ENCODE data around the gene TK2.
"Not testable (repeated sequence)": the region's sequence is repeated elsewhere in the genome, so short reads cannot be mapped to it uniquely, and the experiment has no call there.

Gene TK2

DNA sequence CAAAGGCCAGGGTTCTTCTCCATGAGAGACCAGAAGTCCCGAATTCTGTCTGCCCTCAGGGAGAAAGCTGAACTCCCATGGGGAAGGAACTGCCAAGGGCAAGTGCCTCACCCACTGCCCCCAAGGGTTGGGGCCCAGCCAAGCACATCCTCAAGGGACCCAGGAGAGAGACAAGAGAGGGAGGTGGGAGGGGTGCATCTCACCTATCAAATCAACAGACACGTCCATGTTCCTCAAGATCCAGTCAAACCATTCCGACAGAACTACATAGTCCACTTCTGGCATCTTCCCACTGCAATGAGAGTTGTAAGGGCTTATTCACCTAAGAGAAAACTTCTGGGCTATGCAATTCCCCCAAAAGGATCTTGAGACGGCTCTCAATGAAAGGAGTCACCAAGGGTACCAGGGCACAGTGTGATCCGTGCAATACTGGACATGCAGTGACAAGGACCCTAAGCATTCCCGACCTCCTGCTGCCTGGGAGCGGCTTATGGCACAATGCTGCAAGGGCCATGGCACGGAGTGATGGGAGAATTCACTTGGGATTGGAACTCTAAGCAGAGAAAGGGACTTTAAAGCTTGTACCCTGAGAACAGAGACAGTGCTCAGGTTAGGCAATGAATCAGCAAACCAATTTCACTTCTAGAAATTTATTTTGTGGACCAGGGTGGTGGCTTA, 32.2 kb downstream of the TK2 start:
- DNase-seq = no peak

DNA sequence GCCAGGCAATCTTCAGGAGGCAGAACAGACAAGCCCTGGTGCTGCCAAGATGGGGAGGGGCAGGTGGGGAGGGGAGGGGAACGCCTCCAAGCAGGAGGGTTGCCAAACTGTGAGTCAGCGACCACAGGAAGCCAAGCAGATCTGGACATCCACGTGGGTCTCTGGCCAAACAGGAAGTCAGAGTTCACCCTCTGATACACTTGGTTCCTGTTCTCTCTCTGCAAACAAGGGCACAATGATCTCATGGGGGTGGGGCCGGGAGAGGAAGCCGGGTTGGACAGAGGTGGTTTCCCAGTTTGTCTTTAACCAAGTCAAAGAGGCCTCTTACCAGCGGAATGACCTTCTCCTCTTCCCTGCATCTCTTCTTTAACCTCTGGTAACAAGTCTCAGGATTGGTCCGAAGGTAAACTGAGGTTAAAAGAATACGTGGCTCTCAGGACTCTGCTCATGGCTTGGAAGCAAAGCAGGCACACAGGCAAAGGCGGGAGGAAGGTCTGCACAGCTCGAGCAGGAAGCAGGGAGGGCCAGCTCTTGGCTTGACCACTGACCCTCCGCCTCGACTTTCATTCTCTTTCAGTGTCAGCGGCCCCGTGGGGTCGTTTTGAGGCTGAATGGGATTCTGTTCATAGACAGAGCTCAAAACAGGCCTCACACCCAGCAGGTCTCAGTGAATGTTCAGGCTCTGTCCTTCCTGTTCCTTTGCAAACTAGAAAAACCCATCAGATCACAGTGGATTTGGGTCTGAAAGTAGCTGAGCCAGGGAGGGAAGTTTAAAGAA, 32.9 kb downstream of the TK2 start:
- DNase-seq = peak in 2 of 4 experiments; percentile 46 to 47

DNA sequence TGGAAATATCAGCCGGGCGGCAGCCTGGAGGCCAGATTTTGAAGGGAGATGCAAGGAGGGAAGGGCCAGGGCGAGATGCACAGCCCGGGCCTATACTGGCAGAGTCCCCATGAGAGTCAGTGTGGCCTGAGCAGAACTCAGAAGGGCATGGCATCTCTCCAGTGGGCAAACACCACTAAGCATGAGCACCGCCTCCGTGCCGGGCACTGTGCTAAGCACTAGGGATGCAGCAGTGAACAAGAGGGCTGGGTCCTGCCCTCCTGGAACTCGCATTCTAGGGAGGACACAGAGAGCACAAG, 33.5 kb downstream of the TK2 start:
- DNase-seq = no peak

DNA sequence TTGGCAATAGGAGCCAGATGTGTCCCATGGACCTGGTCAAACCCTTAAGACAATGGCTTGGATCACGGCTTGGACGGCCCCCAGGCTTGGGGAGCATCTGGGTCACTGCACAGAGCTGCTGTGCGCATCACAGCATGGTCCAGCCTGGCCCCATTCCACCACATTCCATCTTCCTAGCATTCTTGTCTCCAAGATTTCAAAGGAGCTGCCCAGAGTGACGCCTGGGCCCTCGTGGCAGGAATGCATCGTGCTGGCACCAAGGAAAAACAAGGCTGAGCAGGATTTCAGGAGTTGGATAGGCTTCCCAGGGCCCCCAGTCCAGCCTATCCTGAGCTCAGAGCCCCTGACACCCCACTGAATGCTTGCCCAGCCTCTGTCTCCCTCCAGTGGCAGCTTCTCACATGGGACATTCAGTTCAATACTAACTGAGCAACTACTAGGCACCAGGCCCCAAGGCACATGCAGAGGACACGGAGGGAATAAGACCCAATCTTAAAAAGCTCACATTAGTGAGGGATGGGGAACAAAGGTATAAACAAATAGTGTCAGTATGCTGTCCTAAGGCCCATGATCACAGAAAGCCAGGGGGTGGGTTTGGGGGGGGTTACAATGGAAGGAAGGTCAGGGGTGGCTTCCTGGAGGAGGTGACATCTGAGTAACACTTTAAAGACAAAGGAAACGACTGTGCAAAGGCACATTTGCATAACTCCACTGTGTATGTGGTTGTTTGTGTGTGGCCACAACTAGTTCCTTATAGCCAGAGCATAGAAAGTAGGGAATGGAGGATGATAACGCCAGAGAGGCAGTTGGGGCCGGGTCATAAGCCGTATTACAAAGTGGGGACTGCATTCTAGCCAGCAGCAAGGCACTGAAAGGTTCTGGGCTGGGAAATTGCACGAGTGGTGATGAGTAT, 34.1 kb downstream of the TK2 start:
- no peak for DNase-seq

DNA sequence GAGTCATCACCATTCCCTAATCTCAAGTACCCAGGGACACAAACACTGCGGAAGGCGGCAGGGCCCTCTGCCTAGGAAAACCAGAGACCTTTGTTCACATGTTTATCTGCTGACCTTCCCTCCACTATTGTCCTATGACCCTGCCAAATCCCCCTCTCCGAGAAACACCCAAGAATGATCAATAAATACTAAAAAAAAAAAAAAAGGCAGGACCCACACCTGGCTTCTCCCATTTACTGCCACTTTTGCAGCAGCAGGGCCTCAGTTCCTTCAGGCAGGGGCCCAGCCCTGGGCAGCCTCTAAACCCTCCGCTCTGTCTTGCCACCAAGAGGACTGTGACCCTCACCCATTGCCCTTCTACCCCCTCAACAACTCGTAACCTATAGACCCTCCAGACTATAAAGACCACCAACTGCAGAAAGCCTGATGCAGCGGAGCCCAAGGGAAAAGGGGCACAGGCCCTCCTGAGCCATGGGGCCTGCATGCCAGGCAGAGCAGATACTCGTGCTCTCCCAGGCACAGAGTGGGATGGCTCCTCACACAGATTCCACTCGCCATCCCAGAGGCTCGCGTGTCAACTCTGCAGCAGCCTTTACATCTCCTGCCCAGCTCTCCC, 34.8 kb downstream of the TK2 start:
- DNase-seq = not testable (repeated sequence)

DNA sequence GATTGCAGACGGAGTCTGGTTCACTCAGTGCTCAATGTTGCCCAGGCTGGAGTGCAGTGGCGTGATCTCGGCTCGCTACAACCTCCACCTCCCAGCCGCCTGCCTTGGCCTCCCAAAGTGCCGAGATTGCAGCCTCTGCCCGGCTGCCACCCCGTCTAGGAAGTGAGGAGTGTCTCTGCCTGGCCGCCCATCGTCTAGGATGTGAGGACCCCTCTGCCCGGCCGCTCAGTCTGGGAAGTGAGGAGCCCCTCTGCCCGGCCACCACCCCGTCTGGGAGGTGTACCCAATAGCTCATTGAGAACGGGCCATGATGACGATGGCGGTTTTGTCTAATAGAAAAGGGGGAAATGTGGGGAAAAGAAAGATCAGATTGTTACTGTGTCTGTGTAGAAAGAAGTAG, 35.5 kb downstream of the TK2 start:
- not testable (repeated sequence) for DNase-seq

DNA sequence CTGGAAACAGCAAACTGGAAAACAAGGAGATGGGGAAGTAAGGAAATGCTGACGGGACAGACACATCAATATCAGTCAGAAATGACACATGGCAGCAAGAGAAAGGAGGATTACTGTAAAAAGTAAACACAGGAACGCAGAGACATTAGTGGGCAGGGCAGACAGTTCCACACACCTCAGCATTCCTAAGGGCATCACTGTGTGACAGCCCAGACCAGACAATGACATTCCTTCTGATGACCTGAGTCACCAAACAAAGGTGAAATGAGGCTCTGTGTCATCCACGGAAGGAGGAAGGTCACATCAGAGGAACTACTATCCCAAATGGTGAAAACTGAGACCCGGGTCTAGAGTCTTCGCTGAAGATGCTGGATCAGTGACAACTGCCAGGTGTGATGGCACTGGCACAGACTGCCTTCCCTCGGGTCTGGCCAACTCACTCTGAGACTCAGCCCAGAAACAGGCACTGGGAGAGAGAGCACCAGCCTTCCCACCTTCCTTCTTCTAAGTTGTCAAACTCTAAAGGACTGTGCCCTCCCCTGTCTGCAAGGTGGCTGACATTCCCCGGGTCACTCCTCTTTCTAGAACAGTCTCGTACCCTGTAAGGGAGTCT, 36.7 kb downstream of the TK2 start:
- DNase-seq = no peak

DNA sequence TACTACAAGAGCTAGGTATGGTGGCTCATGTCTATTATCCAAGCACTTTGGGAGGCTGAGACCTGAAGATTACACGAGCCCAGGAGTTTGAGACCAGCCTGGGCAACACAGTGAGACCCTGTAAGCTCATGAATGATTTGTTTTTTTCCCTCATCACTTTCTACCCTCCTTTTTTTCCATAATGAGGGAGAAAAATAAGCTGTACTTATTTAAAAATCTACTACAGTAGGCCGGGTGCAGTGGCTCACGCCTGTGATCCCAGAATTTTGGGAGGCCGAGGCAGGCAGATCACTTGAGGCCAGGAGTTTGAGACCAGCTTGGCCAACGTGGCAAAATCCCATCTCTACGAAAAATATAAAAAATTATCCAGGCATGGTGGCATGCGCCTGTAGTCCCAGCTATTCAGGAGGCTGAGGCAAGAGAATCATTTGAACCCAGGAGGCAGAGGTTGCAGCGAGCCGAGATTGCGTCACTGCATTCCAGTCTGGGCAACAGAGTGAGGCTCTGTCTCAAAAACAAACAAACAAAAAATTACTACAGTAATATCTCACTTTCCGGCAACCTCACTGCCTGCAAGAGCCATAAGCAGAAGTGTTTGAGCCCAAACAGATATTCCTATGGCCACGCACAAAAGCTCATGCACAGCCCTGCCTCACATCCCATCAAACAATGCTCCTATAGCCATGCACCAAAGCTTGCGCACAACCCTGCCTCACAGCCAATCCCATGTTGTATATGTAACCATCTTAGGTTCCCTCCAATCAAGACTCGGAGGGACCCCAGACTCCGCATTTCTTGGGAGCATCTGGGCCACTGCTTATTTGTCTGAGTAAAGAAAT, 37.4 kb downstream of the TK2 start:
- DNase-seq = no peak

DNA sequence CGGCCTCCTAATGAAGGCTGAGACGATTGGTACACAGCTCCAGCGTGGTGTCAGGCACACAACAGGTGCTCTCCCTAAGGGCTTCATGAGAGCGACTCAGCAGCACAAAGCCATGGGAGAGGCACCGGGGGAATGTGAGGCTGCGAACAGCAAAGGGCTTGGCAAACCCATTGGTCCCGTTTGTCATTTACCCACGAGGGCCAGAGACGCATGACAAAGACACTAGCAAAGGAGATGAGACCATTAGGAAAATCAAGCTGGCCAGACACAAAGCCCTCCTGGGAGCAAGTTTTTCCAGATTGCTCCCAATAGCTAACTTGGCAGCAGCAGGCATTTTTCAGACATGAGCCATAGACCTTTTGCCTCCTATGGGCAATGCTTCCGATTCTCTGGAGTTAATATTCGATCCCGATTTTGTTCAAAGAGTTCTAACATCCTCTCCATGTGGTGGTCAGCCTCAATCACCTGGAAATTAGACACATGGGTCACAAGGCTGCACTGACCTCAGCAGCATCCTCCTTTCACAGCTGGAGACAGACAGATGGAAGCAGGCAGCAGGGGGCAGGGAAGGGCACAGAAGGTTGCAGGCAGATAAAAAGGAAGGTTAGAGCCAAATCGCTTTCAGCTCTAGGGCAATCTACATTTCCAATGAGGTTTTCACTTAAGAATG, 38.2 kb downstream of the TK2 start:
- DNase-seq = no peak

DNA sequence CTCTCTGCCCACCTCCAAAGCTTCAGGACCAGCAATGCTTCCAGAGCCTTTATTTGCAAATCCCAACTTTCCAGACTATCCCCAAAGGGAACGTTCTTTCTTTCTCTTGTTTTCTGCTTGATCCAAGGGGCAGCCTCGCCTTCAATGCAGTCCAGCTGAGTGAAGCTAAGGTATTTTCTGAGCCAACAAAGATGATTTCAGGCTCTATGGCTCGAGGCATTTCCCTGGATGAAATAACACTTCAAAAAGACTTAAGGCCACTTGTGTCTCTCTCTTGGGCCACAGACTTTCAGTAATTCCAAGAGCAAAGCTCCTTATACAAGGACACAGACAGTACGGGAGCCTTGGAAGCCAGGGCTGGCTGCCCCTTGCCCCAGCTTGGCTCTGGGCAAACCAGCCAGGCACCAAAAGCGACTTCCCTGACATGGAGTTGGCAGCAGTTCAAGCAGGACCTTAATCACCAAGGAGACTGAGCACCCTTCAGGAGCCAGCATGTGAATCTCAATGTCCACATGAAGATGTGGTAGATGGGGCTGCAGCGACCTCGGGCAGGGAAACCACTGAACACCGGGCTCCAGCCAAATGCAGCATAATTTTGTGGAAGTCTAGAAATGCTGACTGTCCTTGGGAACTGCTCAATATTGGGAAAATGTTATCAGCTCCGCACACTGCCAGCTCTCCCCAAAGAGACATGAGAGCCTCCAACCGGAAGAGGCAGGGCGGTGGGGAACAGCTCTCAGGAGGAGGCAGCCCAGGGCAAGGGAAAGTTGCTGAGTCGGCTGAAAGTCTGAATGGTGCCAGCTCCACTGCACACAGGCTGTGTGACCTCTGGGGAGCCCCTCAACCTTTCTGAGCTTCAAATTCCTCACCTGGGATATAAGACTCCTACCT, 39.0 kb downstream of the TK2 start:
- no peak for DNase-seq

DNA sequence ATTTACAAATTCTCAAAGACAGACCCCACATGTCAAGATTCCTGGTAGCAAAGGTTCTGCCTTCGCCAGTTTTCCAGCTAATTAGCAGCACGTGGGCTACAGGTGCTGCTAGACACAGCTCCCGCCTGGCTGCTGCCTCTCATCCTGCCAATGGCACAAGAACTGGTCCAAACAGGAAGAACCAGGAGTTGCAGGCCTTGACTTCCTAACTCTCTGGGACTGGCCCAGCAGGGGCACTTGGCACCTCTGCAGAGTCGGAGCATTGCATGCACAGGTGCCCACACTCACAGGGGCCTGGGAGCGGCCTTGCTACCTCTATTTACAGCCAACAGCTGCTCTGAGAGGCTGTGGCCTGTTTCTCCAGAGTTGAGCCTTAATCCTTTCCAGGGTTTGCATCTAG, 39.6 kb downstream of the TK2 start:
- no peak for DNase-seq

DNA sequence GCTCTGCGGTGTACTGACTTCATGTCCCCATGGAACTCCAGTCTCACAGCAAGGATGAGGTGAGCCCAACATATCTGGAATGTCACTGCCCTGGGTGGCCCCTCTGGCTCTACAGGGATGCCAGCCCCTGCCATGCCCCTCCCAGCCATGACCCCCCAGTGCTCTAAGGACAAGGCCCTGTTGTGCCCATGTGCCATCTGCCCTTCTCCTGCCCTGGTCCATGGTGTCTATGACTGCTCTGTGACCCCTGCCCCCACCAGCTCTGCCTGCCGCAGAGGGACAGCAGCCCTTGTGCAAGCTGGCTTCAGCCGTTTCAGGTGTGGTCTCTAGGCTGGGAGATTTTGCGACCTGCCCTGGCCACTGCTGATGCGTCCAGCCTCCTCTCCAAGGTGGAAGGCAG, 40.3 kb downstream of the TK2 start:
- no peak for DNase-seq

DNA sequence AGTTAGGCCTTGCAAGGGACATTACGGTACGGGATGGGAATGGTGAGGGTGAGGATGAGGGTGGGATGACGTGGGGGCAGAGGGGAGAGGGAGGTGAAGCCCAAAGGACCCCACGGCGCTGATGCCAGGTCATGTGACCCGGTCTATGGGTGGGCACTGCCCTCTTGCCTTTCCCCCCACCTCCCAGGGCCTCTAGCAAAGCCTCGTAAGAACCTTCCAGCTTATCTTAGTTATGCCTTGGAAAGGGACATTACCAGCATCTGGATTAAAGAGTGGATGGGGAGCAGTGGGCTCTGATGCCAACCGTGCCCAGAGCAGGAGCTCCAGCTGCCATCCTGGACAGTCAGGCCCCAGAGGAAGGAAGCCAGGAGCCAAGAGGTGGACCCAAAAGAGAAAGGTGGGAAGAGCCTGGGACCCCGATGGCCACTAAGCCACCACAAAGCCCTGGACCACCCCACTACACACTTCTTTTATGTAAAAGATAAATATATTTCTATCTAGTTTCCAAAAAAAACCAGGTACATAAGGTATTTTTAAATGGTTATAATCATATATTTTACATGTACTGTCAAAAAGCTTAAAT, 40.9 kb downstream of the TK2 start:
- no peak for DNase-seq

DNA sequence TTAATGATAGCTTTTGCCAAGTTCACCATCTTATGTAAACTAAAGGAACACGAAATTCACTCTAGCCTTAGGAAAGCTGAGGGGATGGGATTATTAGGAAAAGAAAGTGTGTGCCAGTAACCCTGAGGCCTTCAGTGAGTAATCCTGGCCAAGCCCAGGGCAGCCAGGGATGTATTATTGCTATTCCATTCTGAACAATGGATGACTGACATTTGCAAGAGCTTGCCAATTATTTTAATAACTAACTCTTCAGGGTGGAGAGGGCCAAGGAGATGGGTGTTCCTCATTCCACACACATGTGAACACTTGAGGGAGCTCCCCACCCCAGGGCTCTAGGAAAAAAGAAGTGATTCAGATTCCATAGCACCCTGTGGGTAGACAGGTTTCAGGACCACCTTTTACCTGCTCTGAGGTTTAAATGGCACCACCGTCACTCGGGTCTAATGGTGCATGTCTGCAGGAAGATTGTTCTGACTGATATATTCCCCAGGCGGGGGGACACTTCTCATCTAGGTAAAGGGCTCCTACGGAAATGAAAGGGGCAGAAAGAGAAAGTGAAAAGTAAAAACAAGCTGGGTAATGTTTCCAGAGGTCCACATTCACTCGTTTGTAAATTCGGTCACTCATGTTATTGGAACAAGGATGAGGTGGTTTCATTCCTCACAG, 41.5 kb downstream of the TK2 start:
- no peak for DNase-seq

DNA sequence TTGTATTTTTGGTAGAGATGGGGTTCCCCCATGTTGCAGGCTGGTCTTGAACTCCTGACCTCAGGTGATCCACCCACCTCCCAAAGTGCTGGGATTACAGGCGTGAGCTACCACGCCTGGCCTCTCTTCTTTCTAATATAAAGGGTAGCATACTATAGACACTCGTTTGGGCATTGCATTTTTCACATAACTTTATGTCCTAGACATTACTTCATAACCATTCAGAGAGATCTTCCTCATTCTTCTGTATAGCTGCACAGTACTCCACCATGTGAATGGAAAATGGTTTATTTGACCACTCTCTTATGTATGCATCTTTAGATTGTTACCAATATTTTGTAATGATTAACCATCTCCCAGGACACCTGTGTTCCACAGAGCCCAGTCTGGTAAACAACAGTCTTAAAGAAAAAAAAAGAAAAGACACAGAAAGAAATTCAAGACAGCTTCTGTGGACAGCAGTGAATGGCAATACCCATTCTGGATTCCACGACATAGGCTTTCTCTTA, 42.1 kb downstream of the TK2 start:
- DNase-seq = no peak

DNA sequence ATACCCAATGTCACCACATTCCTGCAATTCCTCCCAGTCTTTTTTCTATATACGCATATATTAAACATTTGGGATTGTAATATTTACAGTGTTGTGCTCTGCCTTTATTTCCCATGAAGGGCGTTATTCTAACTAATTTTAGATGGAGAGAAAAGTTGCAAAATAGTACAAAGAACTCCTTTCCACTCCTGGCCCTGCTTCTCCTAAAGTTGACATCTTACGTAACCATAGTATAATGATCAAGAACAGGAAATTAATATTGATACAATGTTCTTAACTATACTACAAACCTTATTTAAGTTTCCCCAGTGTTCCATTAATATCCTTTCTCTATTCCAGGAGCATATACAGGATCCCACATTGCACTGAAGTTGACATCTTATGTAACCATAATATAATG, 46.3 kb downstream of the TK2 start:
- no peak for DNase-seq

DNA sequence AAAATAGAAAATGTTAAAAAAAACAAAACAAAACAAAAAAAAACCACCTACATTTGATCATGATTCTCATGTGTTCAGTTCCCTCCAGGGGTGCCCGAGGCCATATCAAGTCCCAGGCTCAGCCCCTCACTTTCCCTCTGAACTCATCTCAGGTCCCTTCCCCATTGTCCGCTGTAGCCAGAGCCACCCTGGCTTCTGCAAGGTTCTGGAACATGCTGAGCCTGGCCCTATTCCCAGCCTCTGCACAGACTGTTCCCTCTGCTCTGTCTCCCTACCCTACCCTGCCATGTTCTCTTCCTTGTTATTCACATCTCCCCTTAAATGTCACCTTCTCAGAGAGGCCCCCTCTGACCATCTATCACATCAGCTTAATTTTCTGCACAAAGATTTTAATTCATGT, 46.9 kb downstream of the TK2 start:
- DNase-seq = no peak

DNA sequence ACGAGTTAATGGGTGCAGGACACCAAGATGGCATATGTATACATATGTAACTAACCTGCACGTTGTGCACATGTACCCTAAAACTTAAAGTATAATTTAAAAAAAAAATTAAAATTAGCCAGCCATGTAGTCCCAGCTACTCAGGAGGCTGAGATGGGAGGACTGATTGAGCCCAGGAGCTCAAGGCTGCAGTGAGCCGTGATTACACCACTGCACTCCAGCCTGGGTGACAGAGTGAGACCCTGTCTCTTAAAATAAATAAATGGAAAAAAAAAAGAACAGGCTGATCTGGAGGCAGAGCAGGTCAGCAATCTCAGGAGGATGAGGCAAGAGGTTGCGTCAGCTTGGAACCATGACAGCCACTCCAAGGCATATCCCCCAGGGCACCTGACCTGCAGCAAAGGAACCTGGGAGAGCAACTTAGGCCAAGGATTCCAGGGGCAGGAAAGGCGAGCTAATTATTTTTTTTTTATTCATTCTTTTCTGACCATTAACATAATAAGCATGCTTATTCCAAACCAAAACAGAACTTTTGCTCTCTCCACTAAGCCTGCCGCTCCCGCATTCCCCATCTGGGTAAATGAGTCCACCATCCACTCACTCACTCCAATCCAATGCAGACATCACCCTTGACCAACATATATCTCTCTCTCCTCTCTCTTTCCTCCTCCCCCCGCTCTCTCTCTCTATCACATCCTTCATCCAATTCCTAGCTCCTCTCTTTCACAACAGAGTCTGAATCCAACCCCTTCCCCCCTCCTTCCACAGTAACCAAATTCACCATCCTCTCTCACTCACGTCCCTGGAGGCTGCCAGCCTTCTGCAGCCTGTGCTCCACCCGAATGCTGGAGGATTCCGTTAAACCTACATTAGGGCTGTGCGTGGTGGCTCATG, 47.7 kb downstream of the TK2 start:
- no peak for DNase-seq

All from activated naive CD4-positive, alpha-beta T cell (primary cell).